GM23338 (cell line): ENCODE results near the gene SNX30.

Source experiments
- CREB1 ChIP-seq: fragments of 250-450 bp; sonication (Bioruptor Pico); IDR thresholded peaks from 2 replicates; pipeline ENCODE4 v1.5.0; 2020; ENCODE audit warnings: low read depth, mild to moderate bottlenecking, moderate library complexity
- EZH2 ChIP-seq: fragments of 200-600 bp; sonication (generic); IDR thresholded peaks from one replicate; pipeline ENCODE4 v1.8.0; 2017; ENCODE audit warnings: antibody characterized with exemption, mild to moderate bottlenecking, low read depth; ENCODE audit not compliant: unreplicated experiment
- EZH2phosphoT487 ChIP-seq: fragments of 200-600 bp; sonication (generic); IDR thresholded peaks from one replicate; pipeline ENCODE4 v1.8.1; 2018; ENCODE audit warnings: antibody characterized with exemption; ENCODE audit not compliant: unreplicated experiment
- JUNB ChIP-seq: IDR thresholded peaks from one replicate; pipeline ENCODE4 v1.6.1; 2016; ENCODE audit warnings: antibody characterized with exemption; ENCODE audit not compliant: unreplicated experiment
- POLR2AphosphoS5 ChIP-seq: IDR thresholded peaks from 2 replicates; pipeline ENCODE4 v1.6.1; 2016; ENCODE audit warnings: antibody characterized with exemption, low read depth
- ZNF114 ChIP-seq: fragments of 250-450 bp; sonication (Bioruptor Pico); IDR thresholded peaks from 2 replicates; pipeline ENCODE4 v1.5.0; 2020; ENCODE audit warnings: mild to moderate bottlenecking, moderate library complexity
- TF ChIP-seq, protein P1 (sequence below), 2 experiments: fragments of 200-600 bp in 1 of 2; sonication (generic) in 1 of 2; conservative IDR thresholded peaks; 2 replicates each; pipeline versions ENCODE4 v1.5.1 to v1.6.1; 2016 to 2017; ENCODE audit warnings: antibody characterized with exemption in 2 of 2, low read depth in 2 of 2, mild to moderate bottlenecking in 2 of 2, moderate library complexity in 1 of 2
- TF ChIP-seq, protein P2 (sequence below): IDR thresholded peaks from one replicate; pipeline ENCODE4 v1.6.1; 2018; ENCODE audit warnings: antibody characterized with exemption; ENCODE audit not compliant: unreplicated experiment
- TF ChIP-seq, protein P3 (sequence below): IDR thresholded peaks from 2 replicates; pipeline ENCODE4 v1.6.1; 2016; ENCODE audit warnings: antibody characterized with exemption

DNA sequence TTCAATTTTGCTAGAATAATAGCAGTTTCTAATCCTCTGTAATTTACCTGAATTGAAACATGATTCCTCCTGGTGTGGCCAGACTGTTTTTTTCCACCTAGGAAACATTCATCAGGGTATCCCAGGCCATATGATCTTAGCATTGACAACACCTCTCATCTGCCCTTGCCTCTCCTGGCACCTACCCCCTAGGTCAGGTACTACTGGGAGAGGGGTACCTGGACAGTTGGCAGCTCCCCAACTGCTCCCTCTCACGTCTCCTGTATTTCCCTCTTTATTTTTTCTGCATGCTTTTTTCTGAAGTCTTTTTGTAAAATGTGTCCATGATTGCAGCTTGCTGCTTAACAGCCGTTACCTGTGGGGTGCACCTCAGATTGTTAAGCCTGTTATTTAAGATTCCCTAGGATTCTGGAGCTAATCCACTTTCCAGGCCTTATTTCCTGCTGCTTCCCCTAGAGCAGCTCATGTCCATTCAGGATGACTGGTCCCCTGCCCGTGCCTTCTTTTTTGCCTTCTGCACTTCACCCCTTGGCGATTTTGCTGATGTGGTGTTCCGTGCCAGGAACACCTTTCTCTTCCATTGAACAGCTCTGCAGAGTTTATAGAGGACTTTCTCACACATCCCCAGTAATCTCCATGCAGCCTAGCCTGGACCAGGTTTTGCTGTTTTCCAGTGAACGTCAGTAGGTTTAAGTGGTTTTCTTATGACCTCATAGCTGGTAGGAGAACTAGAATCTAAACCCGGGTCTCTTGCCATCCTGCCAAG is 33.6 kb downstream of the SNX30 start:
- TF ChIP-seq, protein P1, sequence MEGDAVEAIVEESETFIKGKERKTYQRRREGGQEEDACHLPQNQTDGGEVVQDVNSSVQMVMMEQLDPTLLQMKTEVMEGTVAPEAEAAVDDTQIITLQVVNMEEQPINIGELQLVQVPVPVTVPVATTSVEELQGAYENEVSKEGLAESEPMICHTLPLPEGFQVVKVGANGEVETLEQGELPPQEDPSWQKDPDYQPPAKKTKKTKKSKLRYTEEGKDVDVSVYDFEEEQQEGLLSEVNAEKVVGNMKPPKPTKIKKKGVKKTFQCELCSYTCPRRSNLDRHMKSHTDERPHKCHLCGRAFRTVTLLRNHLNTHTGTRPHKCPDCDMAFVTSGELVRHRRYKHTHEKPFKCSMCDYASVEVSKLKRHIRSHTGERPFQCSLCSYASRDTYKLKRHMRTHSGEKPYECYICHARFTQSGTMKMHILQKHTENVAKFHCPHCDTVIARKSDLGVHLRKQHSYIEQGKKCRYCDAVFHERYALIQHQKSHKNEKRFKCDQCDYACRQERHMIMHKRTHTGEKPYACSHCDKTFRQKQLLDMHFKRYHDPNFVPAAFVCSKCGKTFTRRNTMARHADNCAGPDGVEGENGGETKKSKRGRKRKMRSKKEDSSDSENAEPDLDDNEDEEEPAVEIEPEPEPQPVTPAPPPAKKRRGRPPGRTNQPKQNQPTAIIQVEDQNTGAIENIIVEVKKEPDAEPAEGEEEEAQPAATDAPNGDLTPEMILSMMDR (conservative IDR thresholded peaks at IDR 0.05; ENCODE audit: low read depth in 2 of 2) = no peak
- no peak for TF ChIP-seq EZH2
- TF ChIP-seq, protein P2, sequence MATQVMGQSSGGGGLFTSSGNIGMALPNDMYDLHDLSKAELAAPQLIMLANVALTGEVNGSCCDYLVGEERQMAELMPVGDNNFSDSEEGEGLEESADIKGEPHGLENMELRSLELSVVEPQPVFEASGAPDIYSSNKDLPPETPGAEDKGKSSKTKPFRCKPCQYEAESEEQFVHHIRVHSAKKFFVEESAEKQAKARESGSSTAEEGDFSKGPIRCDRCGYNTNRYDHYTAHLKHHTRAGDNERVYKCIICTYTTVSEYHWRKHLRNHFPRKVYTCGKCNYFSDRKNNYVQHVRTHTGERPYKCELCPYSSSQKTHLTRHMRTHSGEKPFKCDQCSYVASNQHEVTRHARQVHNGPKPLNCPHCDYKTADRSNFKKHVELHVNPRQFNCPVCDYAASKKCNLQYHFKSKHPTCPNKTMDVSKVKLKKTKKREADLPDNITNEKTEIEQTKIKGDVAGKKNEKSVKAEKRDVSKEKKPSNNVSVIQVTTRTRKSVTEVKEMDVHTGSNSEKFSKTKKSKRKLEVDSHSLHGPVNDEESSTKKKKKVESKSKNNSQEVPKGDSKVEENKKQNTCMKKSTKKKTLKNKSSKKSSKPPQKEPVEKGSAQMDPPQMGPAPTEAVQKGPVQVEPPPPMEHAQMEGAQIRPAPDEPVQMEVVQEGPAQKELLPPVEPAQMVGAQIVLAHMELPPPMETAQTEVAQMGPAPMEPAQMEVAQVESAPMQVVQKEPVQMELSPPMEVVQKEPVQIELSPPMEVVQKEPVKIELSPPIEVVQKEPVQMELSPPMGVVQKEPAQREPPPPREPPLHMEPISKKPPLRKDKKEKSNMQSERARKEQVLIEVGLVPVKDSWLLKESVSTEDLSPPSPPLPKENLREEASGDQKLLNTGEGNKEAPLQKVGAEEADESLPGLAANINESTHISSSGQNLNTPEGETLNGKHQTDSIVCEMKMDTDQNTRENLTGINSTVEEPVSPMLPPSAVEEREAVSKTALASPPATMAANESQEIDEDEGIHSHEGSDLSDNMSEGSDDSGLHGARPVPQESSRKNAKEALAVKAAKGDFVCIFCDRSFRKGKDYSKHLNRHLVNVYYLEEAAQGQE = no peak
- TF ChIP-seq EZH2phosphoT487 = no peak
- TF ChIP-seq JUNB = no peak
- TF ChIP-seq POLR2AphosphoS5 = no peak
- TF ChIP-seq CREB1 (CRISPR knock-in tag) = 0 out of 2 replicates have a peak, but pooled peaks have one; percentile 39
- TF ChIP-seq, protein P3, sequence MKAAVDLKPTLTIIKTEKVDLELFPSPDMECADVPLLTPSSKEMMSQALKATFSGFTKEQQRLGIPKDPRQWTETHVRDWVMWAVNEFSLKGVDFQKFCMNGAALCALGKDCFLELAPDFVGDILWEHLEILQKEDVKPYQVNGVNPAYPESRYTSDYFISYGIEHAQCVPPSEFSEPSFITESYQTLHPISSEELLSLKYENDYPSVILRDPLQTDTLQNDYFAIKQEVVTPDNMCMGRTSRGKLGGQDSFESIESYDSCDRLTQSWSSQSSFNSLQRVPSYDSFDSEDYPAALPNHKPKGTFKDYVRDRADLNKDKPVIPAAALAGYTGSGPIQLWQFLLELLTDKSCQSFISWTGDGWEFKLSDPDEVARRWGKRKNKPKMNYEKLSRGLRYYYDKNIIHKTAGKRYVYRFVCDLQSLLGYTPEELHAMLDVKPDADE = no peak
- no peak for TF ChIP-seq ZNF114 (CRISPR knock-in tag)
